ENCODE results near the gene GGA1. TPM values are rescaled to one million over a fixed set of nuclear protein-coding genes. Genes with fewer than 3 reads are reported as not detected.

Gene GGA1
- total RNA-seq, 3 donors from 2014 or later (not counting 1 experiment from before 2014, with no cell fraction given): 69.3 to 87.8 (median 80.2) TPM

DNA sequence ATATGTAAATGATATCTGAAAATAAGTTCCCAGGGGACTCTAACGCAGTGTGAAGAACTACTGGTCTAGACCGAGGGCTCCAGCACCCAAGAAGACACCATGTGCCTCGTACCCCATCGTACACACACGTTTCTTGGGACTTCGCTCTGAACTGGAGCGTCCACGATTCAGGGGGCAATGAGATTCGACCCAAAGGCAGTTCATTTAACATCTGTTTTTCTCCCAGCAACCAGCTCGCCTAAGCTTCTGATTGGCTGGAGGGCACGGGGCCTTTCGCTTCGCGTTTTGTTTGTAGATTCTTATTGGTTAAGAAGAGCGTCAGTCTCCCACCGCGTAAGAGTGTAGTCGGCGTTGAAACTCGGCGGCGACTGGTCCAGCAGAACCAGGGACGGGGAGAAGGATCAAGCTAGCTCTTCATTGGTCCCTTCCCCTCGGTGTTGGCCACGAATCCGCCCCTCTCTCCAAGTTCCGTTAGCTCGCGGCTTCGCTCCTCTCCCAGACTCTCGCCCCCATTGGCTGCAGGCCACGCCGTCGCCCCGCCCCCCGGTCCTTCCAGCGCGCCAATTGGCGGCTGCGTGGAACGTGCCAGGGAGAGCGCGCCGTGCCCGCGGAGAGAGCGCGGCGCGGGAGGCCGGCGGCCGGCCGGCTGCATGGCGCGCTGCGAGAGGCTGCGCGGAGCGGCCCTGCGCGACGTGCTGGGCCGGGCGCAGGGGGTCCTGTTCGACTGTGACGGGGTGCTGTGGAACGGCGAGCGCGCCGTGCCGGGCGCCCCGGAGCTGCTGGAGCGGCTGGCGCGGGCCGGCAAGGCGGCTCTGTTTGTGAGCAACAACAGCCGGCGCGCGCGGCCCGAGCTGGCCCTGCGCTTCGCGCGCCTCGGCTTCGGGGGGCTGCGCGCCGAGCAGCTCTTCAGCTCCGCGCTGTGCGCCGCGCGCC is 49.8 kb downstream of the GGA1 start, which contains the start of gene PDXP:
TSS of gene PDXP (plus strand) at position 591 of the 933 bp plus-strand sequence. CDS start at position 651, 60 bp downstream.
- peak within 1 kb of the TSS; percentile 86 for H3K4me3 Mint-ChIP-seq
- TF ChIP-seq, protein P1, sequence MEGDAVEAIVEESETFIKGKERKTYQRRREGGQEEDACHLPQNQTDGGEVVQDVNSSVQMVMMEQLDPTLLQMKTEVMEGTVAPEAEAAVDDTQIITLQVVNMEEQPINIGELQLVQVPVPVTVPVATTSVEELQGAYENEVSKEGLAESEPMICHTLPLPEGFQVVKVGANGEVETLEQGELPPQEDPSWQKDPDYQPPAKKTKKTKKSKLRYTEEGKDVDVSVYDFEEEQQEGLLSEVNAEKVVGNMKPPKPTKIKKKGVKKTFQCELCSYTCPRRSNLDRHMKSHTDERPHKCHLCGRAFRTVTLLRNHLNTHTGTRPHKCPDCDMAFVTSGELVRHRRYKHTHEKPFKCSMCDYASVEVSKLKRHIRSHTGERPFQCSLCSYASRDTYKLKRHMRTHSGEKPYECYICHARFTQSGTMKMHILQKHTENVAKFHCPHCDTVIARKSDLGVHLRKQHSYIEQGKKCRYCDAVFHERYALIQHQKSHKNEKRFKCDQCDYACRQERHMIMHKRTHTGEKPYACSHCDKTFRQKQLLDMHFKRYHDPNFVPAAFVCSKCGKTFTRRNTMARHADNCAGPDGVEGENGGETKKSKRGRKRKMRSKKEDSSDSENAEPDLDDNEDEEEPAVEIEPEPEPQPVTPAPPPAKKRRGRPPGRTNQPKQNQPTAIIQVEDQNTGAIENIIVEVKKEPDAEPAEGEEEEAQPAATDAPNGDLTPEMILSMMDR (IDR thresholded peaks at IDR 0.05): no peak

GRCh38 chr22:37659066-37659896 is 50.6 kb downstream of the GGA1 start:
- WGBS (ENCODE audit: insufficient coverage): 4% methylated on average over 68 of the region's 68 CpGs
- ATAC-seq: peak in 1 of 3 donors; percentile 0
- H3K4me3 Mint-ChIP-seq: peak overlapping the region; percentile 83
- intact Hi-C loops (cut with micrococcal nuclease): no loop called here
- H3K27me3 Mint-ChIP-seq (ENCODE audit: low read depth in 2 of 2): no peaks in the 10 kb centered on the region
- DNase-seq: peak in 1 of 2 donors; percentile 44
- peaks cover 37 to 47% of the 10 kb centered on the region in 2 donors for H3K4me1 Mint-ChIP-seq
- Histone ChIP-seq H3K4me1 (ENCODE audit: control insufficient read depth, insufficient read depth, low read length) (peaks cover 42% of the 10 kb centered on the region), H3K27me3 (ENCODE audit: control insufficient read depth, insufficient read depth, low read length) (no peaks in the 10 kb centered on the region), H3K36me3 (ENCODE audit: control insufficient read depth, insufficient read depth, low read length) (peaks cover 5% of the 10 kb centered on the region), H3K27ac (ENCODE audit: low read length) (no peak overlapping the region), H3K4me3 (ENCODE audit: low read length) (peak overlapping the region; percentile 48), H3K9me3 (ENCODE audit: control insufficient read depth, insufficient read depth, low read length) (no peaks in the 10 kb centered on the region)
- peak overlapping the region; percentile 36 to 52 for H3K27ac Mint-ChIP-seq
- no peaks in the 10 kb centered on the region for H3K36me3 Mint-ChIP-seq
- H3K9me3 Mint-ChIP-seq: no peaks in the 10 kb centered on the region
- TF ChIP-seq, protein P1 (IDR thresholded peaks at IDR 0.05): no peak

More for the DNA sequence above, 49.8 kb downstream of the GGA1 start, which contains the start of gene PDXP:
- WGBS (ENCODE audit: insufficient coverage): under 1% methylated on average over 101 of the region's 101 CpGs
- no peaks in the 10 kb centered on the region for H3K36me3 Mint-ChIP-seq
- Histone ChIP-seq H3K9me3 (ENCODE audit: control insufficient read depth, insufficient read depth, low read length) (no peaks in the 10 kb centered on the region), H3K4me1 (ENCODE audit: control insufficient read depth, insufficient read depth, low read length) (peaks cover 42% of the 10 kb centered on the region), H3K4me3 (ENCODE audit: low read length) (peak within 1 kb of the TSS; percentile 48), H3K27ac (ENCODE audit: low read length) (peak within 1 kb of the TSS; percentile 64), H3K27me3 (ENCODE audit: control insufficient read depth, insufficient read depth, low read length) (no peaks in the 10 kb centered on the region), H3K36me3 (ENCODE audit: control insufficient read depth, insufficient read depth, low read length) (peaks cover 14% of the 10 kb centered on the region)
- ATAC-seq (peak; percentile 87 to 97 (median 89)), DNase-seq (peak; percentile 97 to 99)
- peak within 1 kb of the TSS; percentile 92 to 95 for H3K27ac Mint-ChIP-seq
- peaks cover 37 to 47% of the 10 kb centered on the region in 2 donors for H3K4me1 Mint-ChIP-seq
- no peaks in the 10 kb centered on the region for H3K27me3 Mint-ChIP-seq (ENCODE audit: low read depth in 2 of 2)
- H3K9me3 Mint-ChIP-seq: no peaks in the 10 kb centered on the region
- intact Hi-C loops (cut with micrococcal nuclease): loop anchor here (1.0 kb wide), 2 partner anchors 19 to 38 kb away; no protein-coding TSS in a partner anchor

DNA sequence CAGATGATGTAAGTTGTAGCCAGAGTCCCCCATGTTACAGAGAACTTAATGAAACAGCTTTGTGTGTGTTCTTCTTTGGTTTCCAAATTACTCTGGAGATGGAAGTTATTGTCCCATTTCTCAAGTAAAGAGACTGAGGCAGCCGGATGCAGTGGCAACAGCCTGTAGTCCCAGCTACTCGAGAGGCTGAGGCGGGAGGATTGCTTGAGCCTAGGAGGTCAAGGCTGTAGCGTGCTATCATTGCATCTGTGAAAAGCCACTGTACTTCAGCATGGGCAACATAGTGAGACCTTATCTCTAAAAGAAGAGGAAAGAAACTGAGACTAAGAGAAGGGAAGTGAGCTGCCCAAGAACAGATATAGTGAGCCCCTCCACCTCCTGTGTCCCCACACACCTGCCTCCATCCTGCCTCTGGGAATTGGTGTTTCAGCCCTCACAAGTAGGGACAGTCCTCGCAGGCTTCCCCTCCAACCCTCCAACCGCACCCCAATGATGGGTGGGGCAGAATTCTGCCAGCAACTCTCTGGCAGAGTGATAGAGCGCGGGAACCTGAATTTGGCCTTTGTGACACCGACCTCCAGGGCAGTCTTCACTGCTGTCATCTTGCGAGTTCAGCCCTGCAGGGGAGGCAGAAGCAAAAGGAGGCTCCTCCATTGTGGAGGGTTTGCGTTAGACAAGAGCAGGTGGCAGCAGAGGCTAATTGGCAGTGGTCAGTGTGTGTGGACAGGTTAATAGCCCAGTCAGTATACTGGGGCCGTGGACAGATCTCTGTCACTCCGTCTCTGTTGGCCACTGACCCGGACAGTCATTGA is 51.5 kb downstream of the GGA1 start:
- TF ChIP-seq, protein P1 (IDR thresholded peaks at IDR 0.05): no peak
- Mint-ChIP-seq H3K36me3 (no peaks in the 10 kb centered on the region), H3K27ac (peak overlapping the region; percentile 36 to 52), H3K27me3 (ENCODE audit: low read depth in 2 of 2) (no peaks in the 10 kb centered on the region), H3K9me3 (no peaks in the 10 kb centered on the region), H3K4me3 (peak overlapping the region; percentile 83), H3K4me1 (peaks cover 37 to 47% of the 10 kb centered on the region in 2 donors)
- H3K9me3 ChIP-seq (ENCODE audit: control insufficient read depth, insufficient read depth, low read length): no peaks in the 10 kb centered on the region
- no peak for DNase-seq
- WGBS (ENCODE audit: insufficient coverage): 71% methylated on average over 14 of the region's 14 CpGs
- H3K4me3 ChIP-seq (ENCODE audit: low read length): peak overlapping the region; percentile 48
- no peak overlapping the region for H3K27ac ChIP-seq (ENCODE audit: low read length)
- intact Hi-C loops (cut with micrococcal nuclease): no loop called here
- no peaks in the 10 kb centered on the region for H3K36me3 ChIP-seq (ENCODE audit: control insufficient read depth, insufficient read depth, low read length)
- H3K4me1 ChIP-seq (ENCODE audit: control insufficient read depth, insufficient read depth, low read length): peaks cover 42% of the 10 kb centered on the region
- no peak for ATAC-seq
- H3K27me3 ChIP-seq (ENCODE audit: control insufficient read depth, insufficient read depth, low read length): no peaks in the 10 kb centered on the region

All from natural killer cell (primary cell).